Renal pelvis (tissue), 4 donors: ENCODE results near the gene NR1H3. TPM values are rescaled to one million over a fixed set of nuclear protein-coding genes. Genes with fewer than 3 reads are reported as not detected.
"Not testable (repeated sequence)": the region's sequence is repeated elsewhere in the genome, so short reads cannot be mapped to it uniquely, and the experiment has no call there.

Experiments
- DNase-seq: peaks from one replicate; pipeline ENCODE4 v3.0.0-alpha.2; 2013
- polyA plus RNA-seq, 3 donors: library from polyadenylated mRNA; unstranded; fragments of 120-200 nt; gene quantifications; one replicate each; pipeline ENCODE4 v1.2.1, GENCODE V29; 2013; ENCODE audit not compliant: insufficient read length in 3 of 3

Gene NR1H3
- polyA plus RNA-seq, 3 donors = 46.7 to 56.2 (median 46.9) TPM

DNA sequence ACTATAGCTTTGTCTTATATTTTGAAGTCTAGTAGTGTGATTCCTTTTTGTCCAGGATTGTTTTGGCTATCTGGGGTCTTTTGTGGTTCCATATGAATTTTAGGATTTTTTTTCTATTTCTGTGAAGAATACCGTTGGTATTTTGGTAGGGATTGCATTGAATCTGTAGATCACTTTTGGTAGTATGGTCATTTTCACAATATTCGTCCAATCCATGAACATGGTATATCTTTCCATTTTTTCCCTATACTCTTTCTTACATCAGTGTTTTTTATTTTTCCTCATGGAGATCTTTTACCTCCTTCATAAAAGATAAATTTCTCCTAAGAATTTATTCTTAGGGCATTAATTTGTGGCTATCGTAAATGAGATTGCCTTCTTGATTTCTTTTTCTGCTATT is 41.3 kb downstream of the NR1H3 start:
- no peak for DNase-seq

DNA sequence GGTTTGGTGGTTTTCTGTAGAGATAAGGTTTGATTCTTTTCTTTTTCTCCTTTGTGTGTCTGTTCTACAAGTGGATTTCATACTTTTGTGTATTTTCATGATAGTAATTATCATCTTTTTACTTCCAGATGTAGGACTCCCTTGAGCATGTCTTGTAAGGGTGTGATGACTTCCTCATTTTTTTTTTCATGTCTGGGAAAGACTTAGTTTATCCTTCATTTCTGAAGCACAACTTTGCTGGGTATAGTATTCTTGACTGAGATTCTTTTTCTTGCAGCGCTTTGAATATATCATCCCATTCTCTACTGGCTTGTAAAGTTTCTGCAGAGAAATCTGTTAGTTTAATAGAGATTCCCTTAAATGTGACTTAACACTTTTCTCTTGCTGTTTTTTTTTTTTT is 45.1 kb downstream of the NR1H3 start:
- DNase-seq = no peak

DNA sequence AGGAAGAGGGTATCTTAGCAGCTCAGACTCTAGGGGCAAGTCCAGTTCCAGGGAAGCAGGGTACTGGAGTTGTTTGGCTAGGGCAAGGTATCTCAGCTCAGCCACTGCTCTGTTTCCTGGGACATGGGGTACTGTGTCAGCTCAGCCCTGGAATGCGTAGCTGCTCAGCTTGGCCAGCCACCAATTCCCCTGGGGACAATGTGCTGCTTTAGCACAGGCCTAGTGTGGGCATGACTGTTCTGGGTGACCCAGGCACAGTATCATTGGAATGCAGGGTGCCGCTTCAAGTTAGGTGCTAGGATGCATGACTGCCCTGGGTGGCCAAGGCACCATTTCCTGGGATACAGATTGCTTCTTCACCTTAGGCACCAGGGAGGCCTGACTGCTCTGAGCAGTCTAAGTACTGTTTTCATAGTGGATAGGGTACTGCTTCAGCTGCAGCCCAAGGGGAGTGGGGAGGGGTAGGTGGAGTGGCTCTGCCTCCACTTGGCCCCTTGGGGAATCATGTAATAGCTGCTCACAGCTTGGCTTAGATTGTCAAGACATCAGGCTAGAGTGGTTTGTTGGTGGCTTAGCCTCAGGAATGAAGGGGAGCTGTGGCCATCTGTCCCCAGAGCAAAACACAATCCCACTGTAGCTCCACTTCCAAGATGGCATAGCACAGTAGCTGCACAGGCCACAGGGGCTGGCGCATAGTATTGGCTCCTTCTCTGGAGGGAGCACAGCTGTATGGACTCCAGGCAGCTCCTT is 48.1 kb downstream of the NR1H3 start:
- DNase-seq = no peak

DNA sequence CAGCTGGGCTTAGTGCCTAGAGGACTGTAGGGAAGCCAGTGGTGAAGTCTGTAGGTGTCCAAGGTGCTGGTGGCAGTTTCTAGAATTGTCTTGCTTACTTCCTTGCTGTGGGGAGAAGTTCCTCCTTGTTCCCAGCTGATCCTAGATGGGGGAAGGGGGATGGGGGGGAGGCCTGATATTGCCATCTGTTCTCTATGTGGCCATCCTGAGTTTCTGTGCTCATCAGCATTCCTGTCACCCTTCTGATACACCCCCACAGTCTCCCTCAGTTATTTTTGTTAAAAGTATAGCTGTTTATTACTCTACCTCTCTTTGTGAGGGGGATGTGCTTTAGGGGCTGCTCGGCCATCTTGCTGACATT is 48.7 kb downstream of the NR1H3 start:
- DNase-seq = no peak

DNA sequence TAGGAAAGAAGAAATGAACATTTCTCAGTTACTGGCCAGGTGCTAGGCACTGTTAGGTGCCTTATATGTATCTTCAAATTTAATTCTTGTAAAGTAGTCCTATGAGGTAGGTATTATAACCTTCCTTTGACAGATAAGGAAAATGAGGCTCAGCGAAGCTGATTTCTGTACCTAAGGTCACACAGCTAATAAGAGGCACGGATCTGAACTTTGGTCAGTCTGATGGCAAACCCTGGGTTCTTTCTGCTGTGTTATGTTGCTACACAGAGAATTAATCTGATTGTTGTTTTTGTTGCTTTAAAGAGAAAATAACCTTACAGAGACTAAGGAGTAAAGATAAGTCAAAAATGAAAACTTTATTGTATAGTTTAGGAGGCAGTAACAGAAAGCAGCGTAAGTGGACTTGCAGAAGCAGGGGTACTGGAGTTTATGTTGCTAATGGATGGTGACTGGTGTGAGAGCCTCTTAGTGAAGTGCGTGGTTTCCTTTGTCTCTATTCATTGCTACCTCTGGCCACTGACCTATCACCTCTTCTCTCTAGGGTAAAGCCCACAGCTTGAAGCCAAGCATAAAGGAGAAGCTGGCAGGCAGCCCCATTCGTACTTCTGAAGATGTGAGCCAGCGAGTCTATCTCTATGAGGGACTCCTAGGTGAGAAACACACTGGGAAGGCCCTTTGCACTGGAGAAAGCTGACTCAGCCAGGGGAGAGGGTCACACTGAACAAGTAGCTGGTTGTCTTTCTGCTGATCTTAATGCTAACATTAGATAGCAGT is 50.4 kb downstream of the NR1H3 start:
- DNase-seq = no peak

DNA sequence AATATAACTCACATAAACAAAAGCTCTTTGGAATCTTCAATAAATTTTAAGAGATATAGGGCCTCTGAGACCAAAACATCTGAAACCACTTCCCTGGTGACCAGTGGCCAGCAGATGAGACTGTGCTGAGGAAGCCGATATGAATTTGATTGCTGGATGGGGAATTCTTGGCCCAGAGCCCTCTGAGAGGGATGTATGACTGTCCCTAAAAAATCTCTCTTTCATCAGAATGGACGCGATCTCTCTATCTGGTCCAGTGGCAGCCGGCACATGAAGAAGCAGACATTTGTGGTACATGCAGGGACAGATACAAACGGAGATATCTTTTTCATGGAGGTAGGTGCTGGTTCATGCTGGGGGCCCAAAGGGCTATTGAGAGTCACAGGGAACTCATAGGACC is 57.2 kb downstream of the NR1H3 start:
- no peak for DNase-seq

DNA sequence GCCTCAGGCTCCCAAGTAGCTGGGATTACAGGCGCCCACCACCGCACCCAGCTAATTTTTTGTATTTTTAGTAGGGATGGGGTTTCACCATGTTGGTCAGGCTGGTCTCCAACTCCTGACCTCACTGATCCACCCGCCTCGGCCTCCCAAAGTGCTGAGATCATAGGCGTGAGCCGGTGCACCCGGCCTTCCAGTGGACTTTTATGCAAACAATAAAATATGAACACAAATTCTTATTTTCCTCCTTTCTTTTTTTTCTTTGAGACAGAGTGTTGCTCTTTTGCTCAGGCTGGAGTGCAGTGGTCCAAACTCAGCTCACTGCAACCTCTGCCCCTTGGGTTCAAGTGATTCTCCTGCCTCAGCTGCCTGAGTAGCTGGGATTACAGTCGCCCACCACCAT is 58.7 kb downstream of the NR1H3 start:
- not testable (repeated sequence) for DNase-seq

DNA sequence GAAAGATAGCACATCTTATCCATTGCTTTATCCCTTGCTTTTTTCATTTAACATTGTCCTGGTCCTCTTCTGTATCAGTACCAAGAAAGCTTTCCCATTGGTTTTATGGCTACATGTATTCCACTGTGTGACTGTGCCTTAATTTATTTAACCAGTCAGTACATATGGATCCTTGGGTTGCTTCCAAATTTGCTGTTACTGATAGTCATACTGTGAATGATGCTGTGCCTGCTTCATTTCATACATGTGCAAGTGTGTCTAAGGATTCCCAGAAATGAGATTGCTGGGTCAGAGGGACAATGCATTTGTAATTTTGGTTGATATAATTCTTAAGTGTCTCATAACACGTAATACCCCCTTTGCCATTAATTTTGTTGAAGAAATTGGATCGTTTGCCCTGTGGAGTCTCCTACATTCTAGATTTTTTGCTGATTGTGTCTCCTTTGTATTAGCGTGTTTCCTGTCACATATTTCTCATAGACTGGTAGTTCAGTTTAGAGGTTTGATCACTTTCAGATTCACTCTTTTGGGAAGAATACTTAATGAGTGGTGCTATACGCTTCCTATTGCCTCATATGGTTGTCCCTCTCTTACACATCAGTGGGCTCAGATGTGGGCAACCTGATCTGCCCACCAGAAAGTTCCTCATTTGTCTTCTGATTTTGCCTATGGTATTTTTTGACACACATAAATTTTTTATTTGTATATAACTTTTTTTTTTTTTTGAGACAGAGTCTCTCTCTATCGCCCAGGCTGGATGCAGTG is 59.5 kb downstream of the NR1H3 start:
- DNase-seq = no peak

DNA sequence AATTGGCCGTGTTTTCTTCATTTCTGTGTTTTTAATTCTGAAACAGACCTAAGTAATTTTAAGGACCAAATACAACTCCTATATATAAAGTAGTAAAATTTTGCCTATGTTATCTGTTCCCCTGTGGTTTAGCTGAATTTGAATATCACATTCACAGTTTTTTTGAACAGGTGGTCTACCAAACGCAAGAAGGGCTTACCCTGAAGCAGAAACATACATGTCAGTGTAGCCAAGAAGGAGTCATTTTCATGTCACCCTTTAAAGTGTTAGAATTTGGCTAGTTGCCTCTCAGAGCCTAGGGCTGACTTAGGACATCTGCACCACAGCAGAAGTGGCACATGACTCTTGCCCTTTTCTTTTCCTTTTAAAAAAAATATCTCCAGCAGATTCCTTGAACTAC is 60.4 kb downstream of the NR1H3 start:
- no peak for DNase-seq

Other genes starting within 250 kb of the NR1H3 start
- gene ARFGAP2, start 81.1 kb upstream of the NR1H3 start, polyA plus RNA-seq = 10 to 100 TPM; 83.2 to 96.1 (median 92.3) TPM
- gene PACSIN3, start 71.6 kb upstream of the NR1H3 start, polyA plus RNA-seq = 10 to 100 TPM; 36.9 to 44.9 (median 44.6) TPM
- 10 to 100 TPM; 22.6 to 27.8 (median 25.5) TPM for gene DDB2, start 43.0 kb upstream of the NR1H3 start, polyA plus RNA-seq
- gene ACP2, start 9.2 kb upstream of the NR1H3 start, polyA plus RNA-seq = 10 to 100 TPM; 54.4 to 61.0 (median 59.4) TPM
- gene MADD, start 12.1 kb downstream of the NR1H3 start, polyA plus RNA-seq = 10 to 100 TPM; 46.6 to 57.8 (median 54.0) TPM
- gene MYBPC3, start 94.7 kb downstream of the NR1H3 start, polyA plus RNA-seq = under 1 TPM; 0.07 to 0.14 (median 0.10) TPM
- 1 to 10 TPM; 3.7 to 5.7 (median 4.6) TPM for gene SPI1, start 120.6 kb downstream of the NR1H3 start, polyA plus RNA-seq
- 10 to 100 TPM; 58.4 to 71.9 (median 64.3) TPM for gene SLC39A13, start 150.6 kb downstream of the NR1H3 start, polyA plus RNA-seq
- 100 to 1,000 TPM; 137 to 154 (median 143) TPM for gene PSMC3, start 168.4 kb downstream of the NR1H3 start, polyA plus RNA-seq
- gene RAPSN, start 191.1 kb downstream of the NR1H3 start, polyA plus RNA-seq = under 1 TPM; 0.23 to 0.52 (median 0.49) TPM